Upper lobe of left lung (tissue), 6 donors: Measurements from ENCODE around the gene LONP1. TPM values are rescaled to one million over a fixed set of nuclear protein-coding genes. Genes with fewer than 3 reads are reported as not detected.

Source experiments
- ATAC-seq, 2 donors: fragments of 200-7000 bp; cut with Tn5 transposase; one replicate each; pipeline ENCODE4 v1.9.1; 2022; ENCODE audit warnings: mild to moderate bottlenecking in 2 of 2, moderate library complexity in 2 of 2; ENCODE audit not compliant: low FRiP score in 2 of 2
- DNase-seq, 2 donors: peaks; one replicate each; pipeline ENCODE4 v3.0.0-alpha.2; 2019 to 2020
- H3K27ac ChIP-seq, 4 donors: fragments of 200-600 bp; sonication (generic); one replicate each; pipeline ENCODE4 v1.5.1; 2016 to 2019
- H3K27me3 ChIP-seq, 4 donors: fragments of 200-600 bp; sonication (generic); one replicate each; pipeline ENCODE4 v1.5.1; 2017 to 2019
- H3K36me3 ChIP-seq, 4 donors: fragments of 200-600 bp; sonication (generic); one replicate each; pipeline ENCODE4 v1.5.1; 2016 to 2019
- H3K4me1 ChIP-seq, 4 donors: fragments of 200-600 bp; sonication (generic); one replicate each; pipeline ENCODE4 v1.5.1; 2018 to 2019
- H3K4me3 ChIP-seq, 4 donors: fragments of 200-600 bp; sonication (generic); one replicate each; pipeline ENCODE4 v1.5.1; 2017 to 2019; ENCODE audit warnings: mild to moderate bottlenecking in 2 of 4, moderate library complexity in 1 of 4
- H3K9me3 ChIP-seq, 4 donors: fragments of 200-600 bp; sonication (generic); one replicate each; pipeline ENCODE4 v1.5.1; 2018 to 2019
- CTCF ChIP-seq, 6 experiments: fragments of 450-650 bp in 4 of 6; fragments of 200-600 bp in 2 of 6; sonication (generic) in 2 of 6; IDR thresholded peaks; one replicate each; pipeline ENCODE4 v1.5.1; 2016 to 2019; ENCODE audit warnings: antibody characterized with exemption in 6 of 6
- EP300 ChIP-seq, 4 donors: sonication (generic); formaldehyde crosslinking; IDR thresholded peaks; one replicate each; pipeline ENCODE4 v1.5.1; 2017; ENCODE audit warnings: antibody characterized with exemption in 4 of 4, control low read depth in 2 of 4
- POLR2A ChIP-seq, 4 donors: fragments of 450-650 bp; IDR thresholded peaks; one replicate each; pipeline ENCODE4 v1.5.1; 2016 to 2017; ENCODE audit warnings: antibody characterized with exemption in 4 of 4, mild to moderate bottlenecking in 2 of 4
- POLR2AphosphoS5 ChIP-seq, 2 donors: sonication (generic); formaldehyde crosslinking; IDR thresholded peaks; one replicate each; pipeline ENCODE4 v1.5.1; 2017; ENCODE audit warnings: antibody characterized with exemption in 2 of 2
- WGBS, 2 donors: methylation state at CpG; one replicate each; pipeline ENCODE4 v1.1.5; 2017 to 2018; 5-methylcytosine and 5-hydroxymethylcytosine counted together
- total RNA-seq, 6 donors: library from RNA; depleted of rRNA in 4 of 6; stranded (reverse); fragments of >200 nt in 4 of 6; gene quantifications; one replicate each; pipeline versions ENCODE4 v1.1.0 to v1.2.1, GENCODE V29; 2016 to 2021
- donor health status: DM: no; HTN: no; CAD: no; lungs with moderate emphysema.
- donor health status: DM: no; HTN: yes; CAD: no; lungs with severe emphysema.

LONP1 gene
- total RNA-seq, 6 donors from 2014 or later: 79.7 to 141 (median 89.4) TPM

DNA sequence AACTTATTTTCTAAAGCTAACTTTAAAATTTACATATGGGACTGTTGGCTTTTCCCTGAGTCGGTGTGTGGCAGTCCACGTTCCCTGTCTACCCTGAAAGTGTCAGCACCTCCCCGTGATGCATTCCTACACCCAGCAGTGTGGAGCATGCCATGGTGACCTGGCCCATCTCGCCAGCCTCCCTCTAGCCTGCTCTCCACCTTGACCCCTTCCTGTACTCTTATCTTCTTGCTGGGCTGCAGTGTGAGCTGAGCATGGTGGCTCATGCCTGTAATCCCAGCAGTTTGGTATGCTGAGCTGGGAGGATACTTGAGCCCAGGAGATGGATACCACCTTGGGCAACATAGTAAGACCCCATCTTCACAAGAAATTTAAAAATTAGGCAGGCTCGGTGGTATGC is 65.0 kb downstream of the LONP1 start:
- ATAC-seq (no peak), DNase-seq (no peak)
- Histone ChIP-seq H3K4me3 (no peak overlapping the region), H3K9me3 (no peaks in the 10 kb centered on the region), H3K36me3 (peaks cover 76 to 100% (median 95%) of the 10 kb centered on the region in 4 donors), H3K27ac (no peak overlapping the region), H3K4me1 (no peaks in the 10 kb centered on the region), H3K27me3 (no peaks in the 10 kb centered on the region)
- 93 to 98% methylated on average over 5 of the region's 5 CpGs for WGBS, 2 donors
- no peak for TF ChIP-seq CTCF (IDR thresholded peaks at IDR 0.05)
- TF ChIP-seq EP300 (IDR thresholded peaks at IDR 0.05): no peak
- TF ChIP-seq POLR2AphosphoS5 (IDR thresholded peaks at IDR 0.05): no peak
- no peak for TF ChIP-seq POLR2A (IDR thresholded peaks at IDR 0.05)

DNA sequence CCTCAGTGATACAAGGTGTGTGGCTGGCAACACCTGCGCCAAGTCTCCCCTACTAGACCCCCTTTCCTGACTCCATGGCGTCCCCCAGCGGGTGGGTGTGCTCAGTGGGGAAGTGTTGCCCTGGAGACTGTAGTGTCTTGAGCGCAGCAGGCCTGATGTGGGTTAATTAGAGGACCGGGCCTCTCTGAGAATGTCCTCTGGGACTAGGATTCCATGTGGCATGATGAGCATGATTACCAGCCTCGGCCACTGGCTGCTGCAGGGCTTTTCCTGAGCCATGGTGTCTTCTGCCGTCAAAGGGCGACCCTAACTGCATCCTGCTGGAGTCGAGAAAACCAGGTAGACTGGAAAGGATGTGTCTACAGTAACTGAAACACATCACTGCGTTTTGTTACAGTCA is 67.7 kb downstream of the LONP1 start:
- H3K9me3 ChIP-seq: no peaks in the 10 kb centered on the region
- H3K27ac ChIP-seq: no peak overlapping the region
- peaks cover 74 to 92% (median 82%) of the 10 kb centered on the region in 4 donors for H3K36me3 ChIP-seq
- H3K4me3 ChIP-seq: no peak overlapping the region
- peak in 1 of 2 donors; percentile 24 for ATAC-seq
- DNase-seq: no peak
- TF ChIP-seq POLR2AphosphoS5 (IDR thresholded peaks at IDR 0.05): no peak
- no peak for TF ChIP-seq CTCF (IDR thresholded peaks at IDR 0.05)
- TF ChIP-seq POLR2A (IDR thresholded peaks at IDR 0.05): no peak
- no peak for TF ChIP-seq EP300 (IDR thresholded peaks at IDR 0.05)
- no peaks in the 10 kb centered on the region for H3K27me3 ChIP-seq
- WGBS, 2 donors: 97 to 98% methylated on average over 10 of the region's 10 CpGs
- H3K4me1 ChIP-seq: no peaks in the 10 kb centered on the region

DNA sequence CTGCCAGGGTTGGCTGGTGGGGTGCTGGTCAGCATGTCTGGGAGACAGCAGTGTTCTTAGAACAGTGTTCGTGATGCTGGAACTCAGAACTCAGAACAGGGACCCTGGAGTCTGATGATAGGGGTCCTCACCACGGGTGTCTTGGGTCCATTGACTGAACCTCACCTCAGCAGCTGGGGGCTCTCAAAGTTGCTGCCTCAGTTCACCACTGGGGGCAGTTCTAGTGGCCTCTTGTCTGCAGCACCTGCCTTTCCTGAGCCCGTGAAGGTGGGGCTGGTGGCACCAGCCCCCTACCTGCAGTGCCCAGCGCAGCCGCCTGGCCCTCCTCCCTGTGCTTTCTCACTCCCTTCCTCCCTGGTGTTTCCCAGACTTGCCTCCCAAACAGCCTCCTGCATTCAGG is 68.6 kb downstream of the LONP1 start:
- H3K9me3 ChIP-seq: no peaks in the 10 kb centered on the region
- H3K36me3 ChIP-seq: peaks cover 76 to 92% (median 83%) of the 10 kb centered on the region in 4 donors
- no peaks in the 10 kb centered on the region for H3K4me1 ChIP-seq
- 92 to 94% methylated on average over 3 to 5 of the region's 5 CpGs for WGBS, 2 donors
- DNase-seq: no peak
- H3K27ac ChIP-seq: no peak overlapping the region
- no peaks in the 10 kb centered on the region for H3K27me3 ChIP-seq
- H3K4me3 ChIP-seq: no peak overlapping the region
- TF ChIP-seq EP300 (IDR thresholded peaks at IDR 0.05) (no peak), POLR2A (IDR thresholded peaks at IDR 0.05) (no peak), POLR2AphosphoS5 (IDR thresholded peaks at IDR 0.05) (no peak), CTCF (IDR thresholded peaks at IDR 0.05) (no peak)
- ATAC-seq: no peak

DNA sequence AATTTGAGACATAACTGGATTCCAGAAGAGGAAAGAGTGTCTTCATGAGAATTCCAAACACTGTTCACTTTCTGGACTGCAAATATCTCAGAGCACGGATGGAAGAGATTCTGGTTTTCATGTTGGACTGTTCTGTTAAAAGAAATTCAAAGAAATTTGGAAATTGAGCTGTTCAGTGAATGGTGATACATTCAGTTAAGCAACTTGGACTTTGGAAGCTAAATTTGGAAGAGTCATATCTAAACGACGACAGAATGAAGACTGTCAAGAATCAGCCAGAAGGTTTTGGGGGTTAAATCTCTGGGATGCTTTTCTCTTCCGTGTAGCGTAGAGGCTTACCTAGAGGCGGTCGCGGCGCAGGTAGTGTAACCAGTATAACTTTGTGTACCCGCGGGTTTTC is 71.5 kb downstream of the LONP1 start:
- TF ChIP-seq POLR2AphosphoS5 (IDR thresholded peaks at IDR 0.05) (no peak), EP300 (IDR thresholded peaks at IDR 0.05) (no peak), CTCF (IDR thresholded peaks at IDR 0.05) (no peak), POLR2A (IDR thresholded peaks at IDR 0.05) (no peak)
- Histone ChIP-seq H3K4me1 (no peaks in the 10 kb centered on the region), H3K9me3 (no peaks in the 10 kb centered on the region), H3K36me3 (peaks cover 67 to 92% (median 78%) of the 10 kb centered on the region in 4 donors), H3K27ac (no peak overlapping the region), H3K4me3 (no peak overlapping the region), H3K27me3 (no peaks in the 10 kb centered on the region)
- WGBS, 2 donors: 92 to 96% methylated on average over 9 to 10 of the region's 11 CpGs
- ATAC-seq (no peak), DNase-seq (no peak)

- ATAC-seq (no peak), DNase-seq (no peak)
- Histone ChIP-seq H3K4me3 (no peak overlapping the region), H3K9me3 (no peaks in the 10 kb centered on the region), H3K27me3 (no peaks in the 10 kb centered on the region), H3K27ac (no peak overlapping the region), H3K36me3 (peaks cover 59 to 92% (median 73%) of the 10 kb centered on the region in 4 donors), H3K4me1 (peaks cover 0 to 2% (median 0%) of the 10 kb centered on the region in 4 donors)
- WGBS, 2 donors: 83 to 95% methylated on average over 4 of the region's 4 CpGs
- TF ChIP-seq POLR2A (IDR thresholded peaks at IDR 0.05) (no peak), EP300 (IDR thresholded peaks at IDR 0.05) (no peak), POLR2AphosphoS5 (IDR thresholded peaks at IDR 0.05) (no peak), CTCF (IDR thresholded peaks at IDR 0.05) (no peak)
These were observed 73.2 kb downstream of the LONP1 start for GRCh38 chr19:5646703-5647102.
